SK-N-SH treated with all-trans-retinoic acid at 6 μM for 48 hours (cell line): ENCODE results near the gene PLCB4.

Experiments used
- CREB5 ChIP-seq: fragments of 250-450 bp; sonication (Bioruptor Pico); IDR thresholded peaks from 2 replicates; pipeline ENCODE4 v1.5.1; 2020; ENCODE audit warnings: low read depth, mild to moderate bottlenecking, moderate library complexity
- OSR1 ChIP-seq: fragments of 250-450 bp; sonication (Bioruptor Pico); IDR thresholded peaks from 2 replicates; pipeline ENCODE4 v1.8.0; 2022; ENCODE audit warnings: moderate library complexity, mild to moderate bottlenecking, inconsistent platforms
- PATZ1 ChIP-seq: fragments of 250-450 bp; sonication (Bioruptor Pico); IDR thresholded peaks from 2 replicates; pipeline ENCODE4 v1.8.0; 2020; ENCODE audit warnings: mild to moderate bottlenecking, moderate library complexity, borderline replicate concordance
- RARB ChIP-seq: fragments of 250-450 bp; sonication (Bioruptor Pico); IDR thresholded peaks from 2 replicates; pipeline ENCODE4 v1.8.0; 2021; ENCODE audit warnings: mild to moderate bottlenecking, moderate library complexity
- TOX ChIP-seq: fragments of 250-450 bp; sonication (Bioruptor Pico); IDR thresholded peaks from 2 replicates; pipeline ENCODE4 v1.8.0; 2021; ENCODE audit warnings: mild to moderate bottlenecking, moderate library complexity, borderline replicate concordance
- ZFP3 ChIP-seq: fragments of 250-450 bp; sonication (Bioruptor Pico); IDR thresholded peaks from 2 replicates; pipeline ENCODE4 v1.5.0; 2020; ENCODE audit warnings: mild to moderate bottlenecking, moderate library complexity
- ZFP30 ChIP-seq: fragments of 450-650 bp; formaldehyde crosslinking; IDR thresholded peaks from 2 replicates; pipeline ENCODE4 v1.5.0; 2022; ENCODE audit warnings: mild to moderate bottlenecking, moderate library complexity
- ZNF565 ChIP-seq: fragments of 450-650 bp; formaldehyde crosslinking; conservative IDR thresholded peaks from 2 replicates; pipeline ENCODE4 v1.5.0; 2020; ENCODE audit warnings: low read depth, mild to moderate bottlenecking, moderate library complexity
- ZNF70 ChIP-seq: fragments of 450-650 bp; formaldehyde crosslinking; IDR thresholded peaks from 2 replicates; pipeline ENCODE4 v1.5.0; 2020; ENCODE audit warnings: mild to moderate bottlenecking, moderate library complexity

- TF ChIP-seq PATZ1 (CRISPR knock-in tag) (no peak), OSR1 (CRISPR knock-in tag) (no peak), ZFP3 (CRISPR knock-in tag) (no peak), RARB (CRISPR knock-in tag) (no peak), ZFP30 (CRISPR knock-in tag) (no peak), ZNF565 (CRISPR knock-in tag) (no peak), ZNF70 (CRISPR knock-in tag) (no peak), CREB5 (CRISPR knock-in tag) (no peak), TOX (CRISPR knock-in tag) (no peak)
These were observed 33.8 kb upstream of the PLCB4 start for GRCh38 chr20:9035126-9035525.
